Thyroid gland (tissue), 4 donors: Measurements from ENCODE around the gene SLC15A4.

Source experiments
- CTCF ChIP-seq, 6 experiments: fragments of 200-600 bp in 3 of 6; fragments of 450-650 bp in 3 of 6; sonication (generic) in 3 of 6; IDR thresholded peaks; one replicate each; pipeline ENCODE4 v1.5.1; 2016 to 2019; ENCODE audit warnings: antibody characterized with exemption in 6 of 6, mild to moderate bottlenecking in 2 of 6, inconsistent platforms in 1 of 6, moderate library complexity in 1 of 6
- POLR2A ChIP-seq, 2 donors: fragments of 450-650 bp; IDR thresholded peaks; one replicate each; pipeline ENCODE4 v1.6.1; 2017; ENCODE audit warnings: antibody characterized with exemption in 2 of 2, mild to moderate bottlenecking in 2 of 2, moderate library complexity in 1 of 2

- TF ChIP-seq POLR2A (IDR thresholded peaks at IDR 0.05) (no peak), CTCF (IDR thresholded peaks at IDR 0.05) (no peak)
Measured at GRCh38 chr12:128852026-128852698, 28.4 kb upstream of the SLC15A4 start.
